Measurements from ENCODE around the gene RIC8B.

GRCh38 chr12:106729611-106730010 is 44.9 kb upstream of the RIC8B start:
- TF ChIP-seq SUZ12 (IDR thresholded peaks at IDR 0.05; ENCODE audit: extremely low read depth, insufficient read depth, insufficient read length), result no peak
- TF ChIP-seq ZNF274 (IDR thresholded peaks at IDR 0.05; ENCODE audit: low read depth, low read length), result no peak
